Nephron (organoid): Measurements from ENCODE around the gene CAPN8.
A peak's percentile ranks its signal among the peaks of the same experiment; 100 is the strongest.

Experiments used
- H3K27ac Mint-ChIP-seq, 3 experiments: 2 replicates each; pipeline ENCODE4 v1.8.0; 2020; ENCODE audit warnings: mixed read lengths in 3 of 3, mild to moderate bottlenecking in 2 of 3, moderate library complexity in 1 of 3
- H3K27me3 Mint-ChIP-seq: 2 replicates; pipeline ENCODE4 v1.8.0; 2021; ENCODE audit warnings: low read depth, mild to moderate bottlenecking, moderate library complexity, mixed read lengths
- H3K36me3 Mint-ChIP-seq: 2 replicates; pipeline ENCODE4 v1.8.0; 2020; ENCODE audit warnings: low read depth, mixed read lengths
- H3K4me1 Mint-ChIP-seq: 2 replicates; pipeline ENCODE4 v1.8.0; 2020; ENCODE audit warnings: mixed read lengths
- H3K4me3 Mint-ChIP-seq, 3 experiments: 2 replicates each; pipeline ENCODE4 v1.8.0; 2020; ENCODE audit warnings: mild to moderate bottlenecking in 3 of 3, mixed read lengths in 3 of 3, moderate library complexity in 2 of 3
- H3K9me3 Mint-ChIP-seq: 2 replicates; pipeline ENCODE4 v1.8.0; 2020; ENCODE audit warnings: mixed read lengths
- TF ChIP-seq, protein P1 (sequence below), 3 experiments: fragments of 200-600 bp; sonication (generic); IDR thresholded peaks; one replicate each; pipeline ENCODE4 v1.5.0; 2021; ENCODE audit warnings: antibody characterized with exemption in 3 of 3; ENCODE audit not compliant: unreplicated experiment in 3 of 3

CAPN8 gene

GRCh38 chr1:223631956-223632355 lies 33.5 kb downstream of the CAPN8 start:
- TF ChIP-seq, protein P1, sequence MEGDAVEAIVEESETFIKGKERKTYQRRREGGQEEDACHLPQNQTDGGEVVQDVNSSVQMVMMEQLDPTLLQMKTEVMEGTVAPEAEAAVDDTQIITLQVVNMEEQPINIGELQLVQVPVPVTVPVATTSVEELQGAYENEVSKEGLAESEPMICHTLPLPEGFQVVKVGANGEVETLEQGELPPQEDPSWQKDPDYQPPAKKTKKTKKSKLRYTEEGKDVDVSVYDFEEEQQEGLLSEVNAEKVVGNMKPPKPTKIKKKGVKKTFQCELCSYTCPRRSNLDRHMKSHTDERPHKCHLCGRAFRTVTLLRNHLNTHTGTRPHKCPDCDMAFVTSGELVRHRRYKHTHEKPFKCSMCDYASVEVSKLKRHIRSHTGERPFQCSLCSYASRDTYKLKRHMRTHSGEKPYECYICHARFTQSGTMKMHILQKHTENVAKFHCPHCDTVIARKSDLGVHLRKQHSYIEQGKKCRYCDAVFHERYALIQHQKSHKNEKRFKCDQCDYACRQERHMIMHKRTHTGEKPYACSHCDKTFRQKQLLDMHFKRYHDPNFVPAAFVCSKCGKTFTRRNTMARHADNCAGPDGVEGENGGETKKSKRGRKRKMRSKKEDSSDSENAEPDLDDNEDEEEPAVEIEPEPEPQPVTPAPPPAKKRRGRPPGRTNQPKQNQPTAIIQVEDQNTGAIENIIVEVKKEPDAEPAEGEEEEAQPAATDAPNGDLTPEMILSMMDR (IDR thresholded peaks at IDR 0.05; ENCODE audit: unreplicated experiment in 3 of 3), result no peak
- Mint-ChIP-seq H3K36me3 (no peaks in the 10 kb centered on the region), H3K27me3 (peaks cover 24% of the 10 kb centered on the region), H3K4me1 (peaks cover 6% of the 10 kb centered on the region), H3K4me3 (no peak overlapping the region), H3K27ac (peak overlapping the region in 1 of 3 experiments; percentile 17), H3K9me3 (peaks cover 6% of the 10 kb centered on the region)

- Mint-ChIP-seq H3K36me3 (no peaks in the 10 kb centered on the region), H3K27ac (no peak overlapping the region), H3K4me1 (peaks cover 6% of the 10 kb centered on the region), H3K9me3 (peaks cover 4% of the 10 kb centered on the region), H3K4me3 (no peak overlapping the region), H3K27me3 (peaks cover 21% of the 10 kb centered on the region)
- TF ChIP-seq, protein P1 (IDR thresholded peaks at IDR 0.05; ENCODE audit: unreplicated experiment in 3 of 3), result no peak
Measured at GRCh38 chr1:223631473-223631872, 34.0 kb downstream of the CAPN8 start.

GRCh38 chr1:223629126-223629457 lies 36.4 kb downstream of the CAPN8 start:
- H3K36me3 Mint-ChIP-seq, result no peaks in the 10 kb centered on the region
- TF ChIP-seq, protein P1 (IDR thresholded peaks at IDR 0.05; ENCODE audit: unreplicated experiment in 3 of 3), result no peak
- H3K4me3 Mint-ChIP-seq, result peak overlapping the region in 1 of 3 experiments; percentile 2
- H3K4me1 Mint-ChIP-seq, result peaks cover 6% of the 10 kb centered on the region
- H3K27ac Mint-ChIP-seq, result peak overlapping the region; percentile 13 to 79 (median 60)
- H3K9me3 Mint-ChIP-seq, result peaks cover 4% of the 10 kb centered on the region
- peaks cover 21% of the 10 kb centered on the region for H3K27me3 Mint-ChIP-seq

DNA sequence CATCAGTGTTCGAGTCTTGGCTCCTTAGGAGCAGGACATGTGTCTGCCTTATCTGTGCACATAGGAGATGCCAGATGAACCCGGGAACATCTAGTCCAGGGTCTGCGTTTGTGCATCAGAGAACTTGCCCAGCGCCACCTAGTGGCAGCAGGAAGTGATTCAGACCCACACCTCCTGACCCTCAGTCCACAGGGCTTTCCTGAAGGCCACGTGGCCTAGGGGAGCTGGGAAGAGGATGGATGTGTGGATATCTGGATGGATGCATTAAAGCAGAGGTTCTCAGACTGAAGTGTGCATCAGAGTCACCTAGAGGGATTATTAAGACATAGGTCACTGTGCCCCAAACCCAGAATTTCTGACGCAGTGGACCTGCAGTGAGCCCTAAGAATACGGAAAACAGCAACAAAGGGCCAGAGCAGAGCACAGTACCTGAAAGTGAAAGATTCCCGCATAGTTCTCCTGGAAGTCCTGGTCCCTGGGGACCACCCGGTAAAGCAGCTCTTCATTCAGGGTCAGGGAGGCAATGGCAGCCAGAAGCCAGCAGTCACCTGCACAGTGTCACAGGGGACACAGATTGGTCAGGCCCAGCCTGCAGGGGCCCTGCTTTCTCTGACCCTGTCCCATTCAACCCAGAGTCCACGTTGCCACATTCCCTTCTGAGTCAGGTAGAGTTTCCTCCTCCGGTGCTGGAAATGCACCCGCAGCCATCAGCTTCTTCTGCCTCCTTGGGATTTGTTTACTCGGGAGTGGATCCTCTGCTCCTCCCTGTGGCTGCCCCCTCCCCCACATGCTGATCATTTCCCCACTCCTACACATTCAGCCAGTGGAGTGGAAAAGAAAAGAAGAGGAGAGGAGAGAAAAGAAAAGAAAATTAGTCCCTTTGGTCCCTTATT lies 37.0 kb downstream of the CAPN8 start:
- Mint-ChIP-seq H3K27me3 (peaks cover 17% of the 10 kb centered on the region), H3K4me3 (peak overlapping the region in 2 of 3 experiments; percentile 12)
- TF ChIP-seq, protein P1 (IDR thresholded peaks at IDR 0.05; ENCODE audit: unreplicated experiment in 3 of 3), result peak; percentile 55 to 63 (median 62)

DNA sequence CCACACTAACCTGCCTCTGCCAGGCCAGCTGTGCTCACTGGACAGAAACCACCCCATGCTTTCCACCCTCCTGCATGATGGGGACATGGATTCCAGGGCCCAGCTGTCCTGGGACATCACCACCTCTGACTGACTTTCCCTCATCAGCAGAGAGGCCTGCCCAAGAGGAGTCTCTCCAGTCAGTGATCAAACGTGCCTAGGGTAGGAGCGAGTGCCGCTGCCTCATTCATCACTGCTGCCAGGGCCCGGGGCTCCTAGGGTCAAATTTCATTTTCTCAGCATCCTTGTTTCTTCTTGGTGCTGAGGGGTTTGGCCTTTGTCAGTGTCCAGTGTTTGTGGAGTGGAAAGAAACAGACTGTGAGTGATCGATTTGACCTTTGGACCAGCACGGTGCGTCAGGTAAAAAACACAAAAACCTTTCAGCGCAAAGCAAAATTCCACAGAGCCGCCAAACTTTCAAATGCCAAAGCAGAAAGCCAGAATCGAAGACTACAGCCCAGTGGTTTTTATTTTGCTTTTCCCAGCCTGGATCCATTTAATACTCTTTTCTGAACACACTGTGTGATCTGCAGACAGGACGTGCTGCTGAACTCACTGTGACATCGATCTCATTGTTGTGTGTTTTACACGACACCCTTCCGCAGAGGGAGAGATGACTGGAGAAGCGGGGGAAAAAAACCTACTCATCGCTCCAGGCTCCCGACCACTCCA lies 43.2 kb downstream of the CAPN8 start:
- H3K36me3 Mint-ChIP-seq, result no peaks in the 10 kb centered on the region
- H3K4me1 Mint-ChIP-seq, result peaks cover 10% of the 10 kb centered on the region
- TF ChIP-seq, protein P1 (IDR thresholded peaks at IDR 0.05; ENCODE audit: unreplicated experiment in 3 of 3), result no peak
- peaks cover 12% of the 10 kb centered on the region for H3K27me3 Mint-ChIP-seq
- H3K9me3 Mint-ChIP-seq, result no peaks in the 10 kb centered on the region
- no peak overlapping the region for H3K4me3 Mint-ChIP-seq
- H3K27ac Mint-ChIP-seq, result peak overlapping the region in 2 of 3 experiments; percentile 21 to 67

More for the DNA sequence above, 37.0 kb downstream of the CAPN8 start:
- H3K4me1 Mint-ChIP-seq, result peaks cover 6% of the 10 kb centered on the region
- H3K27ac Mint-ChIP-seq, result peak overlapping the region; percentile 13 to 79 (median 60)
- no peaks in the 10 kb centered on the region for H3K36me3 Mint-ChIP-seq
- no peaks in the 10 kb centered on the region for H3K9me3 Mint-ChIP-seq
